CD4-positive, alpha-beta T cell treated with Interleukin-6 for 4 hours (primary cell): ENCODE data around the gene OR10H1.
"Not testable (repeated sequence)": the region's sequence is repeated elsewhere in the genome, so short reads cannot be mapped to it uniquely, and the experiment has no call there.

Source experiments
- DNase-seq: peaks from one replicate; pipeline ENCODE4 v3.0.0-alpha.2; 2020; ENCODE audit warnings: mixed read lengths

Gene OR10H1, protein sequence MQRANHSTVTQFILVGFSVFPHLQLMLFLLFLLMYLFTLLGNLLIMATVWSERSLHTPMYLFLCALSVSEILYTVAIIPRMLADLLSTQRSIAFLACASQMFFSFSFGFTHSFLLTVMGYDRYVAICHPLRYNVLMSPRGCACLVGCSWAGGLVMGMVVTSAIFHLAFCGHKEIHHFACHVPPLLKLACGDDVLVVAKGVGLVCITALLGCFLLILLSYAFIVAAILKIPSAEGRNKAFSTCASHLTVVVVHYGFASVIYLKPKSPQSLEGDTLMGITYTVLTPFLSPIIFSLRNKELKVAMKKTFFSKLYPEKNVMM

DNA sequence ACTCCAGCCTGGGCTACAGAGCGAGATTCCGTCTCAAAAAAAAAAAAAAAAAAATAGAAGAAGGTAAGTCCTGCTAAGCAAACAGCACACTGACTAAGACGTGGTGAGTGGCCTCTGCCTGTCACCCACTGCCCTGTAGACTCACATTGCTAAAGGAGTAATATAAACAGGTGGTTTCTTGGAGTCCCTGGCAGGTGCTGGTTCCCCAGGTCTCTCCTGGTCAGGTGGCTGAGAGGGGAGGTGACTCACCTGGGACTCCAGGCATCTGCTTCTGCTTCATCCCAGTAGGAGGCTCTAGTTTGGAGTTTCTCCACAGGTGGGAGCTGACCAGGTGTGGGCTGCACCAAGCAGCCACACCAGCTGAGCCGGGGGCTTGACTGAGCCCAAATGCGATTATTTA, at the start of gene OR10H1:
TSS of gene OR10H1 (minus strand) at position 359 of the 400 bp plus-strand sequence. CDS start 7,627 bp downstream, outside the sequence.
- no peak for DNase-seq

DNA sequence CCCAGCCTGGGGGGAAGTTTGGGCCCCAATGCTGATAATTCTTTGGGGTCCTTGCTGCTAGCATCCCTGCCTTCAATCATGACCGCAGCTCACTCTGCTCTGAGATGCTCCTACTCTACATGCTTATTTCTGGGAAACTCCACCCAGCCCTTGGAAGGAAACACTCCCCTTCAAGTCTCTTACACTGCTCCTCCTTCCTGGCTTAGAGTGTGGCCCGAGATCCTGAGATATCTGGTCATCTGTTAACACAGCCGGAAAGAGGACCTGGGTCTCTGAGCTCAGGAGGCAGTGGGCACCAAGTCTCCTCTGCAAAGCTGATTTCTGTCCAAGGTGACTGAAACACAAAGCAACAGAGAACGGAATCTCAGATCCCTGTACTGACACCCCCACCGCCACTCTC, 49.4 kb upstream of the OR10H1 start:
- DNase-seq = no peak

GRCh38 chr19:15863272-15863671, 47.8 kb upstream of the OR10H1 start:
- no peak for DNase-seq

DNA sequence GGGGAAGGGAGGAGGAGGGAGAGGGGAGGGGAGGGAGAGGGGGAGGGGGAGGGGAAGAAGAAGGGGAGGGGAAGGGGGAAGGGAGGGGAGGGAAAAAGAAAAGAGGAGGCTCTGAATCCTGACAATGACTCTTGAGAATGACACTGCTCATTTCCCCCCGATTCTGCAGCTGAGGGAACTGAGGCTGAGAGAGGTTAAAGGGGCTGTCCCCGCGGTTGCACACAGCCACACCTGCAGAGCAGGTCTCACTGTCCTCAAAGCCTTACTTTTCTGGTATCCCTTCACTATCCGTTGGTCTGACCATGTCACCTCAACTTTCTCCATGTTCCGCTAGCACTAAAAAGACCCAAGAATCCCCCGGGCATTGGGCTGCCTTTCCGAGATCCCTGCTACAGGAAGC, 47.0 kb upstream of the OR10H1 start:
- no peak for DNase-seq

- no peak for DNase-seq
Observed at GRCh38 chr19:15860522-15860921, 45.1 kb upstream of the OR10H1 start.

GRCh38 chr19:15859187-15859586, 43.7 kb upstream of the OR10H1 start:
- no peak for DNase-seq

GRCh38 chr19:15850385-15850784, 34.9 kb upstream of the OR10H1 start:
- no peak for DNase-seq

- DNase-seq = no peak
Observed at GRCh38 chr19:15846923-15847322, 31.5 kb upstream of the OR10H1 start.

DNA sequence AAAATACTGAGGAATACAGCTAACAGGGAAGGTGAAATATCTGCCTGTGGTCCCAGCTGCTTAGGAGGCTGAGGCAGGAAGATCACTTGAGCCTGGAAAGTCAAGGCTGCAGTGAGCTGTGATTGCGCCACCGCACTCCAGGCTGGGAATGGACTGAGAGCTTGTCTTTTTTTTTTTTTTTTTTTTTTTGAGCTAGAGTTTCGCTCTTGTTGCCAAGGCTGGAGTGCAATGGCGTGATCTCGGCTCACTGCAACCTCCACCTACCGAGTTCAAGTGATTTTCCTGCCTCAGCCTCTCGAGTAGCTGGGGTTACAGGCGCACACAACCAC, 28.4 kb upstream of the OR10H1 start:
- DNase-seq = not testable (repeated sequence)

- DNase-seq = no peak
Observed at GRCh38 chr19:15843203-15843893, 27.9 kb upstream of the OR10H1 start.

DNA sequence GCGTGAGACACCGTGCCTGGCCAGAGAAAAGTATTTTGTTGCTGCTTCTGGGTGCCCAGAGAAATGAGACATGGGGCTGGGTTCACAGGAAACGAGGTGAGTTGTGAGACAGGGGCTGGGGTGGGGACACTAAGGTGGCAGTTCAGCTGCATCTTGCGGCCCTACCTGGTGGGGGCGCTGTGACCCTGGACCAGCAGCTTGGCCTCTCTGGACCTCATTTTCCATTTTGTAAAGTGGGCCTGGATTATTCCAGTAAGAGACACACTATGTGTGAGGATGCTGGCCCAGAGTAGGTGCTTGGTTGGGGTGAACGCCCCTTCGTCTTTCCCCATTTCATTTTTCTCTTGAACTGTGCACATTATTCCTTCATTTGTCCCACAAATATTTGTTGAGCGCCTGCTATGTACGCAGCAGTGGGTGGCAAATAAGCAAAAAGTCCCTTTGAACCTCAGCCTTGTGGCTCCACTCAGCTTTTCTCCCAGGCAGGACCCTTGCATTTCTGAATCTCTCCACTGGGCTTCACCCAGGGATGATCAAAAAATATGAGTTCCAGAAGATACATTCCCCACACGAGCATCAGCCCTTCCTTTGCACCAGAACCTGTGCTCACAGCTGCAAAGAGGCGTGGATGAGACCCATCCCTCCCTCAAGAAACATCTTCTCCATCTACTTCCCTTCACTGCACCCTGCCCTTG, 26.6 kb upstream of the OR10H1 start:
- DNase-seq = no peak

DNA sequence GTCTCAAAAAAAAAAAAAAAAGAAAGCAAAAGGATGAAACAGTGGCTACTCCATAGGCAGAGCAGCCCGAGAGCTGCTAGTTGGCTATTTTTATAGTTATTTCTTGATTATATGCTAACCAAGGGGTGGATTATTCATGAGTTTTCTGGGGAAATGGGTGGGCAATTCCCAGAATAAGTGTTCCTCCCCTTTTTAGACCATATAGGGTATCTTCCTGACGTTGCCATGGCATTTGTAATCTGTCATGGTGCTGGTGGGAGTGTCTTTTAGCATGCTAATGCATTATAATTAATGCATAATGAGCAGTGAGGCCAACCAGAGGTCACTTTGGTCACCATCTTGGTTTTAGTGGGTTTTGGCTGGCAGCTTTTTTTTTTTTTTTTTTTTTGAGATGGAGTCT, 25.4 kb upstream of the OR10H1 start:
- no peak for DNase-seq

DNA sequence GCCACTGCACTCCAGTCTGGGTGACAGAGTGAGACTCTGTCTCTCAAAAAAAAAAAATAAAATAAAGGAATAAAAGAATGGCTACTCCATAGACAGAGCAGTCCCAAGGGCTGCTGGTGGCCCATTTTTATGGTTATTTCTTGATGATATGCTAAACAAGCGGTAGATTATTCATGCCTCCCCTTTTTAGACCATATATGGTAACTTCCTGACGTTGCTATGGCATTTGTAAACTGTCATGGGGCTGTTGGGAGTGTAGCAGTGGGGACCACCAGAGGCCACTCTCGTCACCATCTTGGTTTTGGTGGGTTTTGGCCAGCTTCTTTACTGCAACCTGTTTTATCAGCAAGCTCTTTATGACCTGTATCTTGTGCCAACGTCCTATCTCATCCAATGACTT, 24.4 kb upstream of the OR10H1 start:
- DNase-seq = not testable (repeated sequence)

GRCh38 chr19:15838351-15838750, 22.9 kb upstream of the OR10H1 start:
- DNase-seq = no peak

DNA sequence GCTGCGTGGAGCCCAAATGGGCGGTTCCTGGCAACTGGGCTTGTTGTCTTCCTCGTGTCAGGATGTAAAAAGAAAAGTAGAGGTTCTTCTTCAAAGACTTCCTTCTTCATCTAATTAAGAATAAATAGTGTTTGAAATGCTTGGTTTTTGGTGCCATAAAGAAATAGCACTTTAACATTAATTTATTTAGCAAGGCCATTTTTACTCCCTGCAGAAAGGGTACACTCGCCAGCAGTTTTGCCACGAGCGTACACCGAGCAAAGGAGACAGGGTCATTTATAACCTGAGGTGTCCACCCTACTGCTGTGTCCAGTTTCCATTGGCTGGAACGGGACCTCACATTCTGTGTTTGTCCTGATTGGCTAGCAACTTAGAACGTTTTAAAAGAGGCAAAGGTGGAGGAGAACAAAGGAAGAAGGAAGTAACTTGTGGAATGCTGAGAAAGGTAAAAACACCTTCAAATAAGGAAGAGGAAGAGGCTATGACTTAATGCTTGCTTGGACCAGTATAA, 21.8 kb upstream of the OR10H1 start:
- DNase-seq = no peak

DNA sequence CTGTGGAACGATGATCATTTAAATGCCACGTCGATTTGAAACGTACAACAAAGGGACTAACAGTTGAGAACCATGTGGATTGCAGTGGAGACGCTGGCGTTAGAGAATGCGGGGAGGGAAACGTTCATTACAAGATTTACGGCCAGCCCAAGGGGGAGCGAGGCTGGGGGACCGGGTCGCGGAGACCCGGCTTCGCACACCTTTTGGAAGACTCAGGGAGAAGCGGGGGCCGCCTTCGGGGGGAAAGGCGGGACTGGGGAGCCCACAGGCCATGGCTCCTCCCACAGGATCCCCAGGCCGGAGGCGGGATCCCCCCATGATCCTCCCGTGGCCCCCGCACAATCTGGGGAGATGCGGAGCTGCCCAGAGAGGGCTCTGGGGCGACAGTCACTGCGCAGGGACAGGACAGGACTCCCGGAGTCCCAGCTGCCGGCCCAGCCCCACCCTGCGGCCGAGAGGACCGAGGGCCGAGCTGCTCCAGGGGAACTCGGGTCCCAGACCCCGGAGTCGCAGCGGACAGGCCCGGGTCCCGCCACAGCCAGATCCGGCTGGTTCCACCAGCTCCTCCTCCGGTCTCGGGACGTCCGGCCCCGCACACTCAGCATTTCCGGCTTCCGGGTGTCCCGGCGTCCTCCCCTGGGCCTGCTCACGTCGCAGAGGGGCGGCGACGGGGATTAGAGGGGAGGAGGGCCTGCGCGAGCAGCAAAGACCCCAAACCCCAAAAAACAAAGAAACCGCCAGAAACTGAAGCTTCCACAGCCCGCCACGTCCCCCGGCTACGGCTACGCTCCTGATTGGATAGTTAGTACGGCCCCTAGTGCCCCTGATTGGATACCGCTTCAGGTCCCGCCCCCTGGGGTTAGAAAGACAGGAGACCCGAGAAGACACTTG, 21.1 kb upstream of the OR10H1 start:
- DNase-seq = peak; percentile 98

DNA sequence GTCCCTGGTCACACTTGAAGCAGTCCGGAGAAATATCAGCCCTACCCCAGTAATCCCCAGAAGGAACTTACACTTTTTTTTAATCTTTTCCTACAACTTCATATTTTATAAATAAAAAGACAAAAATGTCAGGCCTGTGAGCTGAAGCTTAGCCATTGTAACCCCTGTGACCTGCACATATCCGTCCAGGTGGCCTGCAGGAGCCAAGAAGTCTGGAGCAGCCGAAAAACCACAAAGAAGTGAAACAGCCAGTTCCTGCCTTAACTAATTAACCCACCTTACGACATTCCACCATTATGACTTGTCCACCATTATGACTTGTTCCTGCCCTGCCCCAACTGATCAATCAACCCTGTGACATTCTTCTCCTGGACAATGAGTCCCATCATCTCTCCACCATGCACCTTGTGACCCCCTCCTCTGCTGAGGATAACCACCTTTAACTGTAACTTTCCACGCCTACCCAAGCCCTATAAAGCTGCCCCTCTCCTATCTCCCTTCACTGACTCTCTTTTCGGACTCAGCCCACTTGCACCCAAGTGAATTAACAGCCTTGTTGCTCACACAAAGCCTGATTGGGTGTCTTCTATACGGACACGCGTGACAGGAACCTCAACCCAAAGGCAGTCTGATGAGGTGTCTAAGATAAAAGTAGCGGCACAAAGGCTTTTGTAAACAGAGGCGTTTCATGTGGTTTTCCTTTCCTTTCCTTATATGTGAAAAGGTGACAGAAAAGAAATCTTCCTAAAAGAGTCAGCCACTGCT, 20.3 kb upstream of the OR10H1 start:
- DNase-seq = peak; percentile 76

GRCh38 chr19:15834232-15834631, 18.8 kb upstream of the OR10H1 start:
- DNase-seq = not testable (repeated sequence)

- DNase-seq = no peak
Observed at GRCh38 chr19:15831626-15832025, 16.2 kb upstream of the OR10H1 start.

GRCh38 chr19:15829786-15830185, 14.3 kb upstream of the OR10H1 start:
- DNase-seq = no peak

GRCh38 chr19:15829306-15829698, 13.8 kb upstream of the OR10H1 start:
- DNase-seq = no peak
